ENCODE measurements around the gene DYSF. TPM values are rescaled to one million over a fixed set of nuclear protein-coding genes. Genes with fewer than 3 reads are reported as not detected.

Gene DYSF
- polyA plus RNA-seq, 1 donor from 2014 or later = 0.04 TPM

DNA sequence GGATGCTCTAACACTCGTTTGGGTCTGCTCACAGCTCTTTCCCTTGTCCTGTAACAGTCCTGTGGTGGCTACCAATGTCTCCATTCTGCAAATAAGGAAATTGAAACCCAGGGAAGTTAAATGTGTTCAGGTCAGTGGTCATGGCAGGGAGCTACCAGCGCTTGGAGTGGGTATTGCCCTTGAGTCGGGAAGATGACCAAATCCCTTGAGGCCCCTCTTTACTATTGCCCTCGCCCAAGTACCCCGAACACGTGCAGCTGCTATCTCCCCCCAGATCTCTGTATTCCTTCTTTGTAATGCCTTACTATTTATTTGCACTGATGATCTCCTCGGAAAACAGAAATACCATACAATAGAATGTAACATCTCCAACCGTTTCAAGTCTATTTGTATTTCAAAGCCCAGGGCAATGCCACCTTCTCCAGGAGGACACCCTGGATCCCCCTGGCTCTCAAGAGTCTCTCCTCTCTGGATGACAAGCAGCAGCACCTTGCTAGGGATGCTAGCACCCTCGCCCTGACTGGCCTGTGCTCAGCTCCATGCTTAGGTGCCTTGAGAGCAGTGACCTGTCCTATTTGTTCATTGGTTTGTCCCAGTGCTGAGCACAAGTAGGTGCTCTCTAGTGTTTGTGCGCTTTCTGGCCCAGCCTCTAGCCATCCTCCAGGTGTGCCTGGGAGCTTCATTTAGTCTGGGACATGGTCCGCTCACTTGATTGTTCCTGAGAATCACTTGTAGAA, 15.1 kb downstream of the DYSF start:
- Histone ChIP-seq H3K9me2 (ENCODE audit: insufficient read depth, low read length) (no peaks in the 10 kb centered on the region), H3K27me3 (ENCODE audit: insufficient read depth, low read depth, low read length) (peaks cover 64% of the 10 kb centered on the region), H3K9me3 (ENCODE audit: low read length) (no peaks in the 10 kb centered on the region), H4K20me1 (ENCODE audit: insufficient read depth) (no peaks in the 10 kb centered on the region), H3K9ac (ENCODE audit: low read length) (no peak overlapping the region), H3K79me2 (replicated peaks; ENCODE audit: insufficient read depth, low read length) (no peaks in the 10 kb centered on the region), H3K4me2 (ENCODE audit: low read length) (no peak overlapping the region), H3K4me3 (ENCODE audit: low read length) (no peak overlapping the region), H2AFZ (ENCODE audit: low read depth, low read length) (no peak overlapping the region), H3K36me3 (ENCODE audit: insufficient read depth, low read length) (no peaks in the 10 kb centered on the region), H3F3A (ENCODE audit: insufficient read depth, low read length, poor library complexity, severe bottlenecking) (no peaks in the 10 kb centered on the region), H3K27ac (ENCODE audit: low read length) (no peak overlapping the region)
- TF ChIP-seq SMC3 (conservative IDR thresholded peaks at IDR 0.05; ENCODE audit: poor library complexity) (no peak), MXI1 (conservative IDR thresholded peaks at IDR 0.05; ENCODE audit: poor library complexity, severe bottlenecking) (no peak), TAF1 (IDR thresholded peaks at IDR 0.05; ENCODE audit: low read depth) (no peak), EZH2 (IDR thresholded peaks at IDR 0.05; ENCODE audit: borderline replicate concordance, insufficient read depth, low read length, poor library complexity, severe bottlenecking) (no peak), EP300 (conservative IDR thresholded peaks at IDR 0.05; ENCODE audit: poor library complexity, severe bottlenecking) (no peak), POLR2AphosphoS5 (IDR thresholded peaks at IDR 0.05) (no peak), RAD21 (conservative IDR thresholded peaks at IDR 0.05) (no peak)
- TF ChIP-seq, protein P1, sequence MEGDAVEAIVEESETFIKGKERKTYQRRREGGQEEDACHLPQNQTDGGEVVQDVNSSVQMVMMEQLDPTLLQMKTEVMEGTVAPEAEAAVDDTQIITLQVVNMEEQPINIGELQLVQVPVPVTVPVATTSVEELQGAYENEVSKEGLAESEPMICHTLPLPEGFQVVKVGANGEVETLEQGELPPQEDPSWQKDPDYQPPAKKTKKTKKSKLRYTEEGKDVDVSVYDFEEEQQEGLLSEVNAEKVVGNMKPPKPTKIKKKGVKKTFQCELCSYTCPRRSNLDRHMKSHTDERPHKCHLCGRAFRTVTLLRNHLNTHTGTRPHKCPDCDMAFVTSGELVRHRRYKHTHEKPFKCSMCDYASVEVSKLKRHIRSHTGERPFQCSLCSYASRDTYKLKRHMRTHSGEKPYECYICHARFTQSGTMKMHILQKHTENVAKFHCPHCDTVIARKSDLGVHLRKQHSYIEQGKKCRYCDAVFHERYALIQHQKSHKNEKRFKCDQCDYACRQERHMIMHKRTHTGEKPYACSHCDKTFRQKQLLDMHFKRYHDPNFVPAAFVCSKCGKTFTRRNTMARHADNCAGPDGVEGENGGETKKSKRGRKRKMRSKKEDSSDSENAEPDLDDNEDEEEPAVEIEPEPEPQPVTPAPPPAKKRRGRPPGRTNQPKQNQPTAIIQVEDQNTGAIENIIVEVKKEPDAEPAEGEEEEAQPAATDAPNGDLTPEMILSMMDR (IDR thresholded peaks at IDR 0.05; ENCODE audit: poor library complexity, severe bottlenecking) = no peak
- TF ChIP-seq, protein P2, sequence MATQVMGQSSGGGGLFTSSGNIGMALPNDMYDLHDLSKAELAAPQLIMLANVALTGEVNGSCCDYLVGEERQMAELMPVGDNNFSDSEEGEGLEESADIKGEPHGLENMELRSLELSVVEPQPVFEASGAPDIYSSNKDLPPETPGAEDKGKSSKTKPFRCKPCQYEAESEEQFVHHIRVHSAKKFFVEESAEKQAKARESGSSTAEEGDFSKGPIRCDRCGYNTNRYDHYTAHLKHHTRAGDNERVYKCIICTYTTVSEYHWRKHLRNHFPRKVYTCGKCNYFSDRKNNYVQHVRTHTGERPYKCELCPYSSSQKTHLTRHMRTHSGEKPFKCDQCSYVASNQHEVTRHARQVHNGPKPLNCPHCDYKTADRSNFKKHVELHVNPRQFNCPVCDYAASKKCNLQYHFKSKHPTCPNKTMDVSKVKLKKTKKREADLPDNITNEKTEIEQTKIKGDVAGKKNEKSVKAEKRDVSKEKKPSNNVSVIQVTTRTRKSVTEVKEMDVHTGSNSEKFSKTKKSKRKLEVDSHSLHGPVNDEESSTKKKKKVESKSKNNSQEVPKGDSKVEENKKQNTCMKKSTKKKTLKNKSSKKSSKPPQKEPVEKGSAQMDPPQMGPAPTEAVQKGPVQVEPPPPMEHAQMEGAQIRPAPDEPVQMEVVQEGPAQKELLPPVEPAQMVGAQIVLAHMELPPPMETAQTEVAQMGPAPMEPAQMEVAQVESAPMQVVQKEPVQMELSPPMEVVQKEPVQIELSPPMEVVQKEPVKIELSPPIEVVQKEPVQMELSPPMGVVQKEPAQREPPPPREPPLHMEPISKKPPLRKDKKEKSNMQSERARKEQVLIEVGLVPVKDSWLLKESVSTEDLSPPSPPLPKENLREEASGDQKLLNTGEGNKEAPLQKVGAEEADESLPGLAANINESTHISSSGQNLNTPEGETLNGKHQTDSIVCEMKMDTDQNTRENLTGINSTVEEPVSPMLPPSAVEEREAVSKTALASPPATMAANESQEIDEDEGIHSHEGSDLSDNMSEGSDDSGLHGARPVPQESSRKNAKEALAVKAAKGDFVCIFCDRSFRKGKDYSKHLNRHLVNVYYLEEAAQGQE (IDR thresholded peaks at IDR 0.05; ENCODE audit: borderline replicate concordance) = no peak

DNA sequence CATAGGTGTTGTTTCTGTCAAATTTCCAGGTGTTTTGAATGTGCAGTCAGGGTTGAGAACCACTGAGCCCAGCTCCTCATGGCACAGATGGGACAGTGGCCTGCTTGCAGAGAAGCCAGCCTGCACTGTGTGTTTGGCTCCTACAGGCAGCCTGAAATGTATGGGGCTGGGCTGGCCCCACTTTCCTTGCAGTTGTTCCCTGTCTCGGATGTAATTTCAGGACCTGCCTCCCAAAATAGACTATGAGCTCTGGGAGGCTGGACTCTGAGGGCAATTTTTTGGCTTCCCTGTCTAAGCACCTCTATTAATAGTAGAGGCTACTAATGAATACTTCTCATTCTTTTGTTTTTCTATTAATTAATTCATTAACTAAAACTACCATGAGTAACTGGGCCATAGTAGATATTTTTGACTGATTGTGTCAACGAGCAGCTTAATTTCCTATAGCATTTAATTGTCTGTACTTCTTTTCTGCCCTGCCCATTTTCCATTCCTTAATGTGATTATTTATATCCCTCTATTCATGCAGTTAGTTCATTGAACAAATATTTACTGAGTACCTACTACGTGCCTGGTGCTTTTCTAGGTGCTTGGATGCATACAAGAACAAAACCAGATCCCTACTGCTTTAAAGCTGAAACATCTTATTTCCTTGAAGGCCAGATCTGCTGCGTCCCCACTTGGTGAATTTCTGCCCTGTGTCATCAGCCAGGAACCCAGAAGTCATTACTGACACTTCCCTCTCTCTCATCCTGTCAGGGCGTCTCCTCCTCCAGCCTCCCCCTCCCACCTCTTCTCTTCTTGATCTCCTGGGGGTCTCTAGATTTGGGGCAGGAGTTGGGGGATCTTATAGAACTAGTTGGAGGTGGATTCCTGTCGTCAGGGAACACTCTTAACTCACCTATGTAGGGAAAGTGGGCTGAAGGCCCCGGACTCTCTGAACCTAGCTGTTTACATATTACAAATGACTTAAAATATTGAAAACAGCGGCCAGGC, 16.3 kb downstream of the DYSF start:
- Histone ChIP-seq H4K20me1 (ENCODE audit: insufficient read depth) (no peaks in the 10 kb centered on the region), H3K36me3 (ENCODE audit: insufficient read depth, low read length) (no peaks in the 10 kb centered on the region), H3F3A (ENCODE audit: insufficient read depth, low read length, poor library complexity, severe bottlenecking) (no peaks in the 10 kb centered on the region), H3K4me2 (ENCODE audit: low read length) (no peak overlapping the region), H2AFZ (ENCODE audit: low read depth, low read length) (no peak overlapping the region), H3K4me3 (ENCODE audit: low read length) (no peak overlapping the region), H3K27ac (ENCODE audit: low read length) (no peak overlapping the region), H3K9me3 (ENCODE audit: low read length) (no peaks in the 10 kb centered on the region), H3K79me2 (replicated peaks; ENCODE audit: insufficient read depth, low read length) (no peaks in the 10 kb centered on the region), H3K9ac (ENCODE audit: low read length) (no peak overlapping the region), H3K27me3 (ENCODE audit: insufficient read depth, low read depth, low read length) (peaks cover 51% of the 10 kb centered on the region), H3K9me2 (ENCODE audit: insufficient read depth, low read length) (no peaks in the 10 kb centered on the region)
- no peak for TF ChIP-seq TAF1 (IDR thresholded peaks at IDR 0.05; ENCODE audit: low read depth)
- TF ChIP-seq SMC3 (conservative IDR thresholded peaks at IDR 0.05; ENCODE audit: poor library complexity) = no peak

Measured in neural cell (in vitro differentiated cells).